ENCODE results near the gene SEPTIN5.
A peak's percentile ranks its signal among the peaks of the same experiment; 100 is the strongest.

Gene SEPTIN5

DNA sequence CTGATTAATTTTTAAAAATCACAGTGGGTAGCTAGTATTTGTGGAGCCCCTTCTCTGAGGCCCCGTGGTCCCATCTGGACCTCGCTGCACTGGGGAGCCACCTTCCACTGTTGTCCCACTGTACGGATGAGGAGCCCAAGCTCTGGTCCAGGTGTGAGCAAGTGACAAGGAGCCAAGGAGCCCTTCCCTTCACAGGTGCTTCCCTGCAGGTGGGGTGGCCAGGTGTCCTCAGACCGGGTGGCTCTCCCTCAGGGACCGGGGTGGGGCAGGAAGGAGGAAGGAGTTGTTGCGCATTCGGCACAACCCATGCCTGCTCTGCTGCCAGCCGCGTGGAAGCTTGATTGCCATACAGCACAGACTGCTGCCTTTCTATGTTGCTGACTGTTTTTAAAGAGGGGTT, 10.4 kb upstream of the SEPTIN5 start:
- ATAC-seq (replicated peaks; ENCODE audit: extremely low read depth, poor library complexity, severe bottlenecking) = no peak
- Mint-ChIP-seq H3K27ac (ENCODE audit: low read depth) (no peak overlapping the region), H3K27me3 (peaks cover 20% of the 10 kb centered on the region), H3K4me3 (no peak overlapping the region), H3K4me1 (no peaks in the 10 kb centered on the region), H3K36me3 (ENCODE audit: insufficient read depth) (peaks cover 2% of the 10 kb centered on the region), H3K9me3 (no peaks in the 10 kb centered on the region)
- DNase-seq (ENCODE audit: low spot score in 2 of 2) = no peak

DNA sequence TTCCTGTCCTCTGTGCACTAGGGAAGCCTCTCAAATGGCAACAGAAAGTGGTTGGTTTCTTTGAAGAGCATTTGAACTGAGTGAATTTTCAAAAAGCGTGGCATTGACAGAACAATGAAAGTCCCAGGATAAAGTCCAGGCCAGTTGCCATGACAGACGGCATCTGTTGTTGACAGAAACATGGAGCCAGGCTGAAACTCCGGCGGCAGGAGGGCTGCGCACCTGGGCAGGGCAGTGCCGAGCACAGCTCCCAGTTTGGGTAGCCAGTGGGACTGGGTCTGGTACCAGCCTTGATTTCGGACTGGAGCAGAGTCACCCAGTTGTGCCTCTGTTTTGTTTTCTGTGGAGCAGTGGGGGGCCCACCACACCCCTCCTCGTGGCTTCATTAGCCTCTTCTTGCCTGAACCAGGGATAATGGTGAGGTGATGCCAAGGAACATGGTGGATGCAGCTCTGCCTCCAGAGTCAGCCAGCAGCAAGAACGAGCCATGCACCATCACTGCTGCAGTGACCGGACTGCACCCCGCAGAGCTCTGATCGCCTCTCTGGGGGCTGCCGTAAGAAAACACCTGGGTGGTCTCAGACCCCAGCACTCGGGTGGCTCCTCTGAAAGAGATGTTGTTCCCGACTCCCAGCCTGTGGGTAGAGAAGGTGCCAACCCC, 9.8 kb upstream of the SEPTIN5 start:
- no peaks in the 10 kb centered on the region for H3K4me1 Mint-ChIP-seq
- peaks cover 20% of the 10 kb centered on the region for H3K27me3 Mint-ChIP-seq
- ATAC-seq (replicated peaks; ENCODE audit: extremely low read depth, poor library complexity, severe bottlenecking) (no peak), DNase-seq (ENCODE audit: low spot score in 2 of 2) (no peak)
- H3K36me3 Mint-ChIP-seq (ENCODE audit: insufficient read depth) = peaks cover 2% of the 10 kb centered on the region
- H3K9me3 Mint-ChIP-seq = no peaks in the 10 kb centered on the region
- no peak overlapping the region for H3K27ac Mint-ChIP-seq (ENCODE audit: low read depth)
- H3K4me3 Mint-ChIP-seq = no peak overlapping the region

DNA sequence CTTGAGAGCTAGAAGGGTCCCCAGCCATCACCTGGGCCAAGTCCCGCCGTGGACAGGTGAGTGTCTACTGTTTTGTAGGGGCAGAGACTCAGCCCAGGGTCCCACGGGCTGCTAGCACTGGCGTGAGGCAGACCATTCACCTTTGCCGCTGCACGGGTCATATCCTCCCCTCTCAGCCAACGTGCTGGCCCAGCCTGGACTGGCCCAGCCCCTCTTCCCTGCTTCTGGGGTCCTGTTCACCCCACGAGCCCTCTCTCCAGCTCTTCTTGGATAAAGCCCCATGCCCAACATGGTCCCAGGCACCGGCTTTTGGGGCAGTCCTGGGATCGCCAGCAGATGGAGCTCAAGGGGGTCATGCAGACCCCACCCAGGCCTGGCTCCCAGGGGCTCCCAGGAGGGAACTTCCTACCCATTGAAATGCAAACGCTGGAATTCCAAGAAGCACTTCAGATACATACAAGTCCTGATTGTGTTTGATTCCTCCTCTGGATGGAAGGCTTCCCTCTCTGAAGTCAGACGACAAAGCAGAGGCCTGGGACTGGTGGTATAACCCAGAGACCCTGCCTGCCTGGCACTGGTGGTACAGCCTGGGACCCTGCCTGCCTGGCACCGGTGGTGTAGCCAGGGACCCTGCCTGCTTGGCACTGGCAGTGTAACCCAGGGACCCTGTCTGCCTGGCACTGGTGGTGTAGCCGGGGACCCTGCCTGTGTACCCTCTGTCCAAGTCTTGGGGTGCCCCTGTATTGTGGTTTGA, 8.9 kb upstream of the SEPTIN5 start:
- Mint-ChIP-seq H3K27me3 (peaks cover 13% of the 10 kb centered on the region), H3K4me3 (no peak overlapping the region), H3K9me3 (no peaks in the 10 kb centered on the region), H3K27ac (ENCODE audit: low read depth) (no peak overlapping the region), H3K4me1 (no peaks in the 10 kb centered on the region), H3K36me3 (ENCODE audit: insufficient read depth) (peaks cover 2% of the 10 kb centered on the region)
- DNase-seq (ENCODE audit: low spot score in 2 of 2) (no peak), ATAC-seq (replicated peaks; ENCODE audit: extremely low read depth, poor library complexity, severe bottlenecking) (no peak)

DNA sequence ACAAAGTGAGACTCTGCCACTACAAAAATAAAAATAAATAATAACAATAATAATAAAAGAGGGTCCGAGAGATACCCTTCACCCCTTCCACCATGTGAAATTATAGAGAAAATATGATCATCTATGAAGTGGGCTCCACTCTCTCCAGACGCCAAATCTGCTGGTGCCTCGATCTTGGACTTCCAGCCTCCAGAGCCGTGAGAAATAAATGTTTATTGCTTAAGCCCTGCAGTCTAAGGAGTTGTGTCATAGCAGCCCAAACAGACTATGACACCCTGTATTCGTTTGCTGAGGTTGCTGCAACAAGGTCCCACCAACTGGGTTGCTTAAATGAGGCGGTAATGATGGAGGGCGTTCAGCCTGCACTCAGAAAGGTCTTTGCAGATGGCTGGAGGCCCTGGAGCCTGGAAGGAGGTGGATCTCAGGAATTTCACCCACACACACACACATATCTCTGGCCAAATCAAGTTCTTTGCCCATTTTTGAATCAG, 7.6 kb upstream of the SEPTIN5 start:
- no peak overlapping the region for H3K4me3 Mint-ChIP-seq
- no peaks in the 10 kb centered on the region for H3K4me1 Mint-ChIP-seq
- H3K27me3 Mint-ChIP-seq = peaks cover 9% of the 10 kb centered on the region
- peaks cover 2% of the 10 kb centered on the region for H3K36me3 Mint-ChIP-seq (ENCODE audit: insufficient read depth)
- H3K27ac Mint-ChIP-seq (ENCODE audit: low read depth) = no peak overlapping the region
- H3K9me3 Mint-ChIP-seq = no peaks in the 10 kb centered on the region
- ATAC-seq (replicated peaks; ENCODE audit: extremely low read depth, poor library complexity, severe bottlenecking) (no peak), DNase-seq (ENCODE audit: low spot score in 2 of 2) (no peak)

DNA sequence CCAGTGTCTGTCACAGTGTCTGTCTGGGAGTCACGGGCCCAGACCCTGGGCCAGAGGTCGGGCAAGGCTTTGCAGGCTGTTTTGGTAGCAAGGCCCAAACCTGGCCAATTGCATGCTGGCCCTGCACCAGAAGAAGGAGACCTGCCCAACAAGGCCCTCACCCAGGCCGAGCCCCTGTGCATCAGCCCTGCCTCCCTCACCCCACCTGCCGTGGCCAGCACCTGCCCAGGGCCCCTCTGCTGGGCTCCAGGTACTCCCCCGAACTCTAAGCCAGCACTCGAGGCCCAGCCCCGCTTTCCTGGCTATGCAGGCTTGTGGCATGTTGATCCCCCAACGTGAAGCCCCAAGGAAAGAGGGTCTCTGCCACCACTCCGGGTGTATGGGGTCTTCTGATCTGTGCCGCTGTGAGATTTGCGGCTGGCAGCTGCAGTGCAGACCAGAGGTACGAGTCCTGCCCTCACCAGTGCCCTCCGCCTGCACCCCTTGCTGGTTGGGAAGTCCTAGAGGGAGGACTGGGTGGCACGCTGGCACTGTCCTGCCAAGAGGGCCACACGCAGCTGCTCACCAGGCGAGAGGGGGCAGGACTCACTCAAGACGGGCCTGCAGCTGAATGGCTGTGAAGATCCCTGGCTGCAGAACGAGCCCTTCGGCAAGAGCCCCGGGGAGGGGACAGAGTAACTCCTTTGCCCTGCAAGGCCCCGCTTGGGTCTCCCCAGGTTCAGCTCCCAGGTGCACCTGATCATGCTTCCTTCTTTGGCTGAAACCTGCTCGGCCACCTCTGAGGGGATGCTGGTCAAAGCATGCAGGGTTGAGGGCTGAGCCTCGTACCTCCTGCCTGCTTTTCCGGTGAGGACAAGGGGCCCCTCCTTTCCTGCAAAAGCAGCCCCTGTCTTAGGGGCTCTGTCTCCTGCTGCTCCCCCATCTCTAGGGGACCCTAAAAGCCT, 6.7 kb upstream of the SEPTIN5 start:
- H3K27me3 Mint-ChIP-seq = peaks cover 12% of the 10 kb centered on the region

DNA sequence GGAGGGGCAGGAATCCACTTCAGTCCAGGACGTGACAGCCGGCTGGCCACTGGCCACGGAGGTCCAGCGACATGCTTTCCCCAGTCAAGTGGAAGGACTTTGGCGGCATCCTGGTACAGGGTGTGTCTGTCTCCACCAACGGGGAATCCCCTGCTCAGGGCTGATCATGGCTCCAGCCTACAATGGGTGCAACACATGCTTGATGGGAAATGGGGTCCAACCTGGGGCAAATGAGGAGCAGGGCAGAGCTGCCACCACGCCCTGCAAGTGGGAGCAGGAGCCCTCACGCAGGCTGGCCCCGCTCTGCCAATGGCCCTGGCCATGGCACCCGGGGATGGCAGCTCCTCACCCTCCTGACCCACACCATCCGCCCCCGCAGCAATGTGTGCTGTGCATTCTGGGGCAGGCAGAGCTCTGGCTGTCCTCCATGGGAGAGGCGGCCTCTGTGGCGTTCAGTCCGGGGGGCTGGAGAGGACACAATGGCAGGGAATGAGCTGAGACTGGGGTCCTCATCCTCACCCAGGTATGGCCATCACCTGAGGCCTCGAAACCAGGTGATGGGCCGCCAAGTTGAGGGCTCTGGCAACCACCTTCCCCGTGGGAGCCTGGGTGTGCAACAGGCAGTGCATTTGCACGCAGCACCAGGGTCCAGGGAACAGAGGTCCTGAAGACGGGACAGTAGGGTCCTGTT, 5.8 kb upstream of the SEPTIN5 start:
- ATAC-seq (replicated peaks; ENCODE audit: extremely low read depth, poor library complexity, severe bottlenecking) = no peak
- Mint-ChIP-seq H3K4me3 (no peak overlapping the region), H3K4me1 (no peaks in the 10 kb centered on the region), H3K36me3 (ENCODE audit: insufficient read depth) (peaks cover 2% of the 10 kb centered on the region), H3K27ac (ENCODE audit: low read depth) (no peak overlapping the region), H3K27me3 (peaks cover 20% of the 10 kb centered on the region), H3K9me3 (no peaks in the 10 kb centered on the region)
- no peak for DNase-seq (ENCODE audit: low spot score in 2 of 2)

More for the DNA sequence above, 6.7 kb upstream of the SEPTIN5 start:
- Mint-ChIP-seq H3K4me3 (no peak overlapping the region), H3K4me1 (no peaks in the 10 kb centered on the region), H3K36me3 (ENCODE audit: insufficient read depth) (peaks cover 2% of the 10 kb centered on the region), H3K9me3 (no peaks in the 10 kb centered on the region), H3K27ac (ENCODE audit: low read depth) (no peak overlapping the region)
- no peak for ATAC-seq (replicated peaks; ENCODE audit: extremely low read depth, poor library complexity, severe bottlenecking)
- no peak for DNase-seq (ENCODE audit: low spot score in 2 of 2)

DNA sequence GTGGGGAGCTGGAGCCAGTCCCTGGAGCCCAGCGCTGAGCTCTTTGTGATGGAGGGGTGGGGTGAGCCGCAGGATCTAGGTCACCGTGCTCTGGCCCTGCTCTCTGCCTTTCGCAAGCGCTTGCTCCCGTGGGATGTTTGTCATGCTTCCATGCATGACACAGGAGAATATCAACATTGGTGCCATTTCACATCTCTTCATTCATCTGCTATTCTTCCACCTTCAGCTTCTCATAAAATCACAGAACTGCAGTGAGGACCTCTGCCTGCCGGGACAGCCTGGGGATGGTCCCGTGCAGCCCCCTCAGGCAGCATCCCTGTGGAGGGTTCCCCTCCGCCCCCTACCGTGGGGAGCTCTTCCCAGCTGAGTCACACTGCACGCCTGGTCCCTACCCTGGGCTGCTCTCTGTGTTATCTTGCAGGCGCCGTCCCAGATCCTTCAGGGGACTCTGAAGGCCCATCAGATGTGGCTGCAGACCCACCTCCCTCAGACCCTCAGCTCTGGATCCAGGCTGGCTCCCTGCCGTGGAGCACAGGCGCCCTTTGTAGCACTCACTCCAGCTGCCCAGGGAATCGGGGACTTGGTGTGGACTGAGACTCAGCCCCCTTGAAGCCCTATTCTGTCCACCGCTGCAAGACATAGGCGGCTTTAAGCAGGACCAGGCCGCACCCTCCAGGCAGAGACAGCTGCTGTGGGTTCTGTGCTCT, 5.1 kb upstream of the SEPTIN5 start:
- Mint-ChIP-seq H3K27me3 (peaks cover 23% of the 10 kb centered on the region), H3K27ac (ENCODE audit: low read depth) (no peak overlapping the region), H3K9me3 (no peaks in the 10 kb centered on the region), H3K4me1 (no peaks in the 10 kb centered on the region), H3K4me3 (no peak overlapping the region), H3K36me3 (ENCODE audit: insufficient read depth) (peaks cover 2% of the 10 kb centered on the region)
- ATAC-seq (replicated peaks; ENCODE audit: extremely low read depth, poor library complexity, severe bottlenecking) = no peak
- no peak for DNase-seq (ENCODE audit: low spot score in 2 of 2)

DNA sequence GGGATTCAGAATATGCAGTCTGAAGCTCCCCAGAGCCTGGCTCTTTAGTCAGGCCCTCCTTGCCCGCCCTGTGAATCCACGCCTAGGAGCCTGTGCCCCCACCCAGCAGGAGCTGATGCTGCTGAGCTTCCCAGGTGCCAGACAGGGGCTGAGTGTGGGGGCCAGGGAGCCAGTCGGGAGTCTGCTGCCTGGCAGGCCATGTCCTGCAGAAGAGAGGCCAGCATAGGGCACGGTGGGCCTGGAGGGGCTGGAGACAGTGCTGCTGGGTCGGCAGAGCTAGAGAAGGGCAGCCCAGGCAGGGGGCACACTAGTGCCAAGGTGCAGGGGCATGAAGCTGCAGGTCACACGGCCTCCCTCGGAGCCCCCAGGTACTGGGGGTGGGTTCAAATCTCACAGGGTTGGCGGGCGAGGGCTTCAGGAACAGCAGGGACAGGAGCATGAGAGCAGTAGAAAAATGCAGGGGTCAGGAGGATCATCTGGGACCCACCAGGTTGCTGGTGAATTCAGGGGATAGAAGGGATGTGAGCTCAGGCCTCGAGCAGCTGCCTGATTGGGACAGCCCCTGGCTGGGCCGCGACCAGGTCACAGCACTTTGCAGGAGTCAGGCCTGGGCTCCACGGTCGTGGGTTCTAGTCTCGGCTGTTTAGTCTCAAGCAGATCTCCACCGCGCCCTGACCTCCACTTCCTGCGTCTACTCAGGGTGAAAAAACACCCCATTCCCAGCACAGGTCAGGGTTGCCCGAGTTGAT, 4.1 kb upstream of the SEPTIN5 start:
- ATAC-seq (replicated peaks; ENCODE audit: extremely low read depth, poor library complexity, severe bottlenecking) (no peak), DNase-seq (ENCODE audit: low spot score in 2 of 2) (no peak)
- peaks cover 20% of the 10 kb centered on the region for H3K27me3 Mint-ChIP-seq
- H3K27ac Mint-ChIP-seq (ENCODE audit: low read depth) = no peak overlapping the region
- H3K36me3 Mint-ChIP-seq (ENCODE audit: insufficient read depth) = peaks cover 2% of the 10 kb centered on the region
- H3K9me3 Mint-ChIP-seq = no peaks in the 10 kb centered on the region
- H3K4me1 Mint-ChIP-seq = no peaks in the 10 kb centered on the region
- no peak overlapping the region for H3K4me3 Mint-ChIP-seq

DNA sequence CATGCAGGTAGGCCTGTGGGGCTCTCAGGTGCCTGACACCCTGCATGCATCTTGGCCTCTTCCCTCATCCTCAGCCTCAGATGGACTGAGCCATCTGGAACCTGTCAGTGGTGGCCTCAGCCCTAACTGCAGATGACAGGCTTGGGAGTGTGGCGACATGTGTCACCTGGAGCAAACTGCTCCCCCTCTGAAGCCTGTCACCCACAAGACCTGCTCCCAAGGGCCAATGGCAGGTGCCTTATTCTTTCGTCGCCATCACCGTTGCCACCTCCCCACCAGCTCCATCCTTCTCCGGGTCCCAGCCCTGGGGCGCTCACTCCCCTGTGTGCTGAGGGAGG, 3.6 kb upstream of the SEPTIN5 start:
- H3K4me1 Mint-ChIP-seq = no peaks in the 10 kb centered on the region
- ATAC-seq (replicated peaks; ENCODE audit: extremely low read depth, poor library complexity, severe bottlenecking) = no peak
- H3K27ac Mint-ChIP-seq (ENCODE audit: low read depth) = no peak overlapping the region
- peaks cover 2% of the 10 kb centered on the region for H3K36me3 Mint-ChIP-seq (ENCODE audit: insufficient read depth)
- no peak for DNase-seq (ENCODE audit: low spot score in 2 of 2)
- no peaks in the 10 kb centered on the region for H3K9me3 Mint-ChIP-seq
- no peak overlapping the region for H3K4me3 Mint-ChIP-seq
- peaks cover 15% of the 10 kb centered on the region for H3K27me3 Mint-ChIP-seq

DNA sequence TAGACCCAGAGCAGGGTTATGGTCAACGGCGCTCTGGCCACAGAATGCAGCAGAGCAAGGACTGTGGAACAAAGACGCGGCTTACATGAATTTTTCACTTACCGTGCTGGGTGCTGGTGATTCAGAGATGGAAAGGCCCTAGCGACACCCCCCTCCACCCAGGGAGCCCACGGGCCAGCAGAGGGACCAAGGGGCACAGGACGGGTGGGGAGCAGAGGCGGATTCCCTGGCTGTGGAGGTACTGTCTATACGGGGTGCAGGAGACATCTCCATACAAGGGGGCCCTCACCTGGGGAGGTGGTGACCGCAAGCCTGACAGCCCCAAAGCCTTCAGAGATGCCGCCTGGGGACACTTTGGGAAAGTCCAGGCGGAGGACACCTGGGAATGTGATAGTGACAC, 1.1 kb upstream of the SEPTIN5 start:
- Mint-ChIP-seq H3K36me3 (ENCODE audit: insufficient read depth) (peaks cover 2% of the 10 kb centered on the region), H3K27me3 (peaks cover 15% of the 10 kb centered on the region), H3K9me3 (no peaks in the 10 kb centered on the region), H3K4me1 (no peaks in the 10 kb centered on the region), H3K4me3 (peak overlapping the region; percentile 65), H3K27ac (ENCODE audit: low read depth) (no peak overlapping the region)
- ATAC-seq (replicated peaks; ENCODE audit: extremely low read depth, poor library complexity, severe bottlenecking) = no peak
- DNase-seq (ENCODE audit: low spot score in 2 of 2) = no peak

DNA sequence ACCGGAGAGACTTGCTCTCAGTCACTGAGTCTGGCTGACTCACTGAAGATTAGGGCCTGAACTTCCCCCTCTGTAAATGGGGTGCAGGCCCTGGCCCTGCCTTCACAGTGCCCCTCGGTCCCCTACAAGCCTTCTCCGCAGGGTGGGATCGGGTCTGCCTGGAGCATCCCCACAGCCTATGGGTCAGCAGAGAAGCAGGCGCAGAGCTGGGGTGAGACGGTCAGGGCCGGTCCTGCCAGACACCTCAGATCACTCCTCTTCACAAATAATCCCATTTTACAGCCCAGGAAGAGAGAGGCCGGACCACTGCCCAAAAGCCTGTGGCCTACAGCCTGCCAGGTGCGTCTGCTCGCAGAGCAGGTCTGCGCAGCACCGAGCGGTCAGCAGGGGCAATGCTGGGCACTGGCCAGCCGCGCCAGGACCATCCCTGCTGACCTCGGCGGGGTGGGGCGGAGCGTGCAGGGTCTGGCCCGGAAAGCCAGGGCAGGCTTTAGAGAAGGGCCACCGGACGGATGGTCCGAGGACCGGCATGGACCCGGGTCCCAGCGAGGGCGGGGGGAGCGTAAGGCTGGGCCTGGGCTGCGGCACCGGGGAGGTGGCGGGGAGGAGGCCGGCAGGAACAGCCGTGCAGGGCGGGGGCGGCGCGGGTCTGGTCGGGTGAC, 522 bp upstream of the SEPTIN5 start:
- Mint-ChIP-seq H3K27ac (ENCODE audit: low read depth) (no peak overlapping the region), H3K4me3 (peak overlapping the region; percentile 65), H3K4me1 (no peaks in the 10 kb centered on the region), H3K36me3 (ENCODE audit: insufficient read depth) (peaks cover 2% of the 10 kb centered on the region), H3K9me3 (no peaks in the 10 kb centered on the region), H3K27me3 (peaks cover 15% of the 10 kb centered on the region)
- no peak for DNase-seq (ENCODE audit: low spot score in 2 of 2)
- ATAC-seq (replicated peaks; ENCODE audit: extremely low read depth, poor library complexity, severe bottlenecking) = no peak

Measured in central memory CD8-positive, alpha-beta T cell (primary cell).